HEK293 (cell line): ENCODE data around the gene GARRE1.

Experiments used
- BCL11A ChIP-seq: fragments of 450-650 bp; formaldehyde crosslinking; IDR thresholded peaks from 2 replicates; pipeline ENCODE4 v1.5.1; 2016; ENCODE audit warnings: low read depth, missing biosample characterization, missing genetic modification characterization
- BCL11B ChIP-seq: fragments of 450-650 bp; formaldehyde crosslinking; IDR thresholded peaks from 2 replicates; pipeline ENCODE4 v1.5.1; 2016; ENCODE audit warnings: low read depth, missing biosample characterization, missing genetic modification characterization
- GFI1B ChIP-seq: fragments of 450-650 bp; formaldehyde crosslinking; IDR thresholded peaks from 2 replicates; pipeline ENCODE4 v1.5.1; 2016; ENCODE audit warnings: missing biosample characterization, missing genetic modification characterization
- KLF7 ChIP-seq: fragments of 450-650 bp; formaldehyde crosslinking; IDR thresholded peaks from 2 replicates; pipeline ENCODE4 v1.5.1; 2016; ENCODE audit warnings: missing biosample characterization, missing genetic modification characterization, borderline replicate concordance
- OSR2 ChIP-seq: fragments of 450-650 bp; formaldehyde crosslinking; IDR thresholded peaks from 2 replicates; pipeline ENCODE4 v1.5.1; 2016; ENCODE audit warnings: missing biosample characterization, missing genetic modification characterization
- OVOL3 ChIP-seq: fragments of 450-650 bp; formaldehyde crosslinking; IDR thresholded peaks from 2 replicates; pipeline ENCODE4 v1.5.1; 2016; ENCODE audit warnings: missing biosample characterization, missing genetic modification characterization
- PRDM10 ChIP-seq: fragments of 450-650 bp; formaldehyde crosslinking; IDR thresholded peaks from 2 replicates; pipeline ENCODE4 v1.5.1; 2016; ENCODE audit warnings: missing biosample characterization, missing genetic modification characterization
- SCRT1 ChIP-seq: fragments of 450-650 bp; formaldehyde crosslinking; IDR thresholded peaks from 2 replicates; pipeline ENCODE4 v1.5.1; 2016; ENCODE audit warnings: missing biosample characterization, missing genetic modification characterization, borderline replicate concordance
- SP7 ChIP-seq: fragments of 450-650 bp; formaldehyde crosslinking; IDR thresholded peaks from 2 replicates; pipeline ENCODE4 v1.5.1; 2016; ENCODE audit warnings: missing biosample characterization, missing genetic modification characterization
- TSHZ1 ChIP-seq: fragments of 450-650 bp; formaldehyde crosslinking; IDR thresholded peaks from 2 replicates; pipeline ENCODE4 v1.5.1; 2016; ENCODE audit warnings: missing biosample characterization, missing genetic modification characterization, borderline replicate concordance
- WT1 ChIP-seq: fragments of 450-650 bp; formaldehyde crosslinking; IDR thresholded peaks from 2 replicates; pipeline ENCODE4 v1.5.1; 2016; ENCODE audit warnings: missing biosample characterization, missing genetic modification characterization
- ZBTB1 ChIP-seq: fragments of 450-650 bp; formaldehyde crosslinking; IDR thresholded peaks from 2 replicates; pipeline ENCODE4 v1.5.1; 2016; ENCODE audit warnings: missing biosample characterization, missing genetic modification characterization
- ZBTB17 ChIP-seq: fragments of 450-650 bp; formaldehyde crosslinking; IDR thresholded peaks from 2 replicates; pipeline ENCODE4 v1.5.1; 2016; ENCODE audit warnings: missing biosample characterization, missing genetic modification characterization
- ZNF18 ChIP-seq: fragments of 450-650 bp; formaldehyde crosslinking; IDR thresholded peaks from 2 replicates; pipeline ENCODE4 v1.5.1; 2016; ENCODE audit warnings: missing biosample characterization, missing genetic modification characterization
- ZNF391 ChIP-seq: fragments of 450-650 bp; formaldehyde crosslinking; IDR thresholded peaks from 2 replicates; pipeline ENCODE4 v1.5.1; 2016; ENCODE audit warnings: low read depth, missing biosample characterization, missing genetic modification characterization, borderline replicate concordance
- ZNF501 ChIP-seq: fragments of 450-650 bp; formaldehyde crosslinking; IDR thresholded peaks from 2 replicates; pipeline ENCODE4 v1.5.1; 2016; ENCODE audit warnings: missing biosample characterization, missing genetic modification characterization
- ZNF600 ChIP-seq: fragments of 450-650 bp; formaldehyde crosslinking; IDR thresholded peaks from 2 replicates; pipeline ENCODE4 v1.5.1; 2016; ENCODE audit warnings: missing biosample characterization, missing genetic modification characterization
- ZNF610 ChIP-seq: fragments of 450-650 bp; formaldehyde crosslinking; IDR thresholded peaks from 2 replicates; pipeline ENCODE4 v1.5.1; 2016; ENCODE audit warnings: missing biosample characterization, missing genetic modification characterization, borderline replicate concordance
- ZNF843 ChIP-seq: fragments of 450-650 bp; formaldehyde crosslinking; IDR thresholded peaks from 2 replicates; pipeline ENCODE4 v1.5.1; 2016; ENCODE audit warnings: missing biosample characterization, missing genetic modification characterization
- ZSCAN23 ChIP-seq: fragments of 450-650 bp; formaldehyde crosslinking; IDR thresholded peaks from 2 replicates; pipeline ENCODE4 v1.5.1; 2016; ENCODE audit warnings: missing biosample characterization, missing genetic modification characterization
- TF ChIP-seq, protein P1 (sequence below): fragments of 450-650 bp; formaldehyde crosslinking; IDR thresholded peaks from 2 replicates; pipeline ENCODE4 v1.5.1; 2016; ENCODE audit warnings: missing biosample characterization, missing genetic modification characterization
- TF ChIP-seq, protein P2 (sequence below): fragments of 450-650 bp; formaldehyde crosslinking; IDR thresholded peaks from 2 replicates; pipeline ENCODE4 v1.5.1; 2016; ENCODE audit warnings: missing biosample characterization, missing genetic modification characterization

Gene GARRE1

GRCh38 chr19:34216745-34217219 is 37.6 kb upstream of the GARRE1 start (continued):
- TF ChIP-seq PRDM10 (tag by site-specific recombination) (peak; percentile 49), ZNF391 (peak; percentile 81), ZNF18 (tag by site-specific recombination) (peak; percentile 90), ZNF610 (tag by site-specific recombination) (peak; percentile 13; the same call in 1 of the 2 replicates), BCL11B (tag by site-specific recombination) (peak; percentile 62; the same call in 1 of the 2 replicates), ZBTB1 (tag by site-specific recombination) (peak; percentile 52; the same call in 1 of the 2 replicates), ZNF843 (tag by site-specific recombination) (peak; percentile 36; the same call in 1 of the 2 replicates), TSHZ1 (tag by site-specific recombination) (peak; percentile 65; the same call in 1 of the 2 replicates), OSR2 (tag by site-specific recombination) (peak; percentile 98), ZSCAN23 (tag by site-specific recombination) (peak; percentile 57; the same call in 1 of the 2 replicates), OVOL3 (tag by site-specific recombination) (peak; percentile 83), WT1 (tag by site-specific recombination) (peak; percentile 92), ZNF600 (tag by site-specific recombination) (peak; percentile 54; the same call in 1 of the 2 replicates), KLF7 (peak; percentile 65), ZBTB17 (tag by site-specific recombination) (peak; percentile 68; the same call in 1 of the 2 replicates), SP7 (tag by site-specific recombination) (peak; percentile 6), SCRT1 (tag by site-specific recombination) (peak; percentile 92), GFI1B (tag by site-specific recombination) (peak; percentile 48; the same call in 1 of the 2 replicates), BCL11A (tag by site-specific recombination) (peak; percentile 96), ZNF501 (0 out of 2 replicates have a peak, but pooled peaks have one; percentile 36)
- TF ChIP-seq, protein P1, sequence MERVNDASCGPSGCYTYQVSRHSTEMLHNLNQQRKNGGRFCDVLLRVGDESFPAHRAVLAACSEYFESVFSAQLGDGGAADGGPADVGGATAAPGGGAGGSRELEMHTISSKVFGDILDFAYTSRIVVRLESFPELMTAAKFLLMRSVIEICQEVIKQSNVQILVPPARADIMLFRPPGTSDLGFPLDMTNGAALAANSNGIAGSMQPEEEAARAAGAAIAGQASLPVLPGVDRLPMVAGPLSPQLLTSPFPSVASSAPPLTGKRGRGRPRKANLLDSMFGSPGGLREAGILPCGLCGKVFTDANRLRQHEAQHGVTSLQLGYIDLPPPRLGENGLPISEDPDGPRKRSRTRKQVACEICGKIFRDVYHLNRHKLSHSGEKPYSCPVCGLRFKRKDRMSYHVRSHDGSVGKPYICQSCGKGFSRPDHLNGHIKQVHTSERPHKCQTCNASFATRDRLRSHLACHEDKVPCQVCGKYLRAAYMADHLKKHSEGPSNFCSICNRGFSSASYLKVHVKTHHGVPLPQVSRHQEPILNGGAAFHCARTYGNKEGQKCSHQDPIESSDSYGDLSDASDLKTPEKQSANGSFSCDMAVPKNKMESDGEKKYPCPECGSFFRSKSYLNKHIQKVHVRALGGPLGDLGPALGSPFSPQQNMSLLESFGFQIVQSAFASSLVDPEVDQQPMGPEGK (tag by site-specific recombination) = 0 out of 2 replicates have a peak, but pooled peaks have one; percentile 22
- TF ChIP-seq, protein P2, sequence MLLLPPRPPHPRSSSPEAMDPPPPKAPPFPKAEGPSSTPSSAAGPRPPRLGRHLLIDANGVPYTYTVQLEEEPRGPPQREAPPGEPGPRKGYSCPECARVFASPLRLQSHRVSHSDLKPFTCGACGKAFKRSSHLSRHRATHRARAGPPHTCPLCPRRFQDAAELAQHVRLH = 0 out of 2 replicates have a peak, but pooled peaks have one; percentile 73
